PFSK-1 (cell line): Measurements from ENCODE around the gene BCL11B.

Experiments
- FOXP2 ChIP-seq: optimal IDR thresholded peaks from 2 replicates; pipeline ENCODE3; 2011; ENCODE audit warnings: borderline replicate concordance, control low read depth, inconsistent platforms; ENCODE audit not compliant: insufficient read depth; ENCODE audit errors: extremely low read length, extremely low read depth
- POLR2AphosphoS5 ChIP-seq: IDR thresholded peaks from 2 replicates; pipeline ENCODE4 v1.6.1; 2012; ENCODE audit warnings: low read depth, mild to moderate bottlenecking, control low read depth, low read length, moderate library complexity
- SIN3A ChIP-seq: IDR thresholded peaks from 2 replicates; pipeline ENCODE4 v1.6.1; 2012; ENCODE audit warnings: mild to moderate bottlenecking, low read length, moderate library complexity, borderline replicate concordance; ENCODE audit not compliant: insufficient read depth
- TAF1 ChIP-seq: IDR thresholded peaks from 2 replicates; pipeline ENCODE4 v1.6.1; 2012; ENCODE audit warnings: low read length, control low read depth, borderline replicate concordance; ENCODE audit not compliant: insufficient read depth
- TF ChIP-seq, protein P1 (sequence below), 2 experiments: IDR thresholded peaks; 2 replicates each; pipeline versions ENCODE4 v1.6.1 to v1.8.0; 2011 to 2012; ENCODE audit warnings: low read depth in 2 of 2, low read length in 2 of 2, control low read depth in 1 of 2, inconsistent platforms in 1 of 2, mild to moderate bottlenecking in 1 of 2, moderate library complexity in 1 of 2; ENCODE audit not compliant: insufficient read depth in 1 of 2

Gene BCL11B

DNA sequence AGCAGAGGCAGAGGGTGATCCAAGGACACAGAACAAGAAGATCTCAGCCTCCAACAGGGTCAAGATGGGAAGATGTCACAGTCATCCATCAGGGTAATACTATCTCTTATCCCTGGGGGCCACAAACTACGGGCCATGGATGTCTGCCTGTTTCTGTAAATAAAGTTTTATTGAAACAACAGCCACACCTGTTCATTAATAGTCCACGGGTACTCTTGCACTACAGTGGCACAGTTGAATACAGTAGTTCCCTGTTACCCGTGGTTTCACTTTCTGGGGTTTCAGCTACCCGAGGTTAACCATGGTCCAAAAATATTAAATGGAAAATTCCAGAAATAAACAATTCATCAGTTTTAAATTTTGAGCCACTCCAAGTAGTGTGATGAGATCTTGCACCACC is 65.9 kb downstream of the BCL11B start:
- no peak for TF ChIP-seq SIN3A
- TF ChIP-seq, protein P1, sequence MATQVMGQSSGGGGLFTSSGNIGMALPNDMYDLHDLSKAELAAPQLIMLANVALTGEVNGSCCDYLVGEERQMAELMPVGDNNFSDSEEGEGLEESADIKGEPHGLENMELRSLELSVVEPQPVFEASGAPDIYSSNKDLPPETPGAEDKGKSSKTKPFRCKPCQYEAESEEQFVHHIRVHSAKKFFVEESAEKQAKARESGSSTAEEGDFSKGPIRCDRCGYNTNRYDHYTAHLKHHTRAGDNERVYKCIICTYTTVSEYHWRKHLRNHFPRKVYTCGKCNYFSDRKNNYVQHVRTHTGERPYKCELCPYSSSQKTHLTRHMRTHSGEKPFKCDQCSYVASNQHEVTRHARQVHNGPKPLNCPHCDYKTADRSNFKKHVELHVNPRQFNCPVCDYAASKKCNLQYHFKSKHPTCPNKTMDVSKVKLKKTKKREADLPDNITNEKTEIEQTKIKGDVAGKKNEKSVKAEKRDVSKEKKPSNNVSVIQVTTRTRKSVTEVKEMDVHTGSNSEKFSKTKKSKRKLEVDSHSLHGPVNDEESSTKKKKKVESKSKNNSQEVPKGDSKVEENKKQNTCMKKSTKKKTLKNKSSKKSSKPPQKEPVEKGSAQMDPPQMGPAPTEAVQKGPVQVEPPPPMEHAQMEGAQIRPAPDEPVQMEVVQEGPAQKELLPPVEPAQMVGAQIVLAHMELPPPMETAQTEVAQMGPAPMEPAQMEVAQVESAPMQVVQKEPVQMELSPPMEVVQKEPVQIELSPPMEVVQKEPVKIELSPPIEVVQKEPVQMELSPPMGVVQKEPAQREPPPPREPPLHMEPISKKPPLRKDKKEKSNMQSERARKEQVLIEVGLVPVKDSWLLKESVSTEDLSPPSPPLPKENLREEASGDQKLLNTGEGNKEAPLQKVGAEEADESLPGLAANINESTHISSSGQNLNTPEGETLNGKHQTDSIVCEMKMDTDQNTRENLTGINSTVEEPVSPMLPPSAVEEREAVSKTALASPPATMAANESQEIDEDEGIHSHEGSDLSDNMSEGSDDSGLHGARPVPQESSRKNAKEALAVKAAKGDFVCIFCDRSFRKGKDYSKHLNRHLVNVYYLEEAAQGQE (IDR thresholded peaks at IDR 0.05; ENCODE audit: insufficient read depth in 1 of 2, low read depth in 2 of 2, low read length in 2 of 2): no peak
- TF ChIP-seq TAF1: no peak
- no peak for TF ChIP-seq FOXP2
- no peak for TF ChIP-seq POLR2AphosphoS5

DNA sequence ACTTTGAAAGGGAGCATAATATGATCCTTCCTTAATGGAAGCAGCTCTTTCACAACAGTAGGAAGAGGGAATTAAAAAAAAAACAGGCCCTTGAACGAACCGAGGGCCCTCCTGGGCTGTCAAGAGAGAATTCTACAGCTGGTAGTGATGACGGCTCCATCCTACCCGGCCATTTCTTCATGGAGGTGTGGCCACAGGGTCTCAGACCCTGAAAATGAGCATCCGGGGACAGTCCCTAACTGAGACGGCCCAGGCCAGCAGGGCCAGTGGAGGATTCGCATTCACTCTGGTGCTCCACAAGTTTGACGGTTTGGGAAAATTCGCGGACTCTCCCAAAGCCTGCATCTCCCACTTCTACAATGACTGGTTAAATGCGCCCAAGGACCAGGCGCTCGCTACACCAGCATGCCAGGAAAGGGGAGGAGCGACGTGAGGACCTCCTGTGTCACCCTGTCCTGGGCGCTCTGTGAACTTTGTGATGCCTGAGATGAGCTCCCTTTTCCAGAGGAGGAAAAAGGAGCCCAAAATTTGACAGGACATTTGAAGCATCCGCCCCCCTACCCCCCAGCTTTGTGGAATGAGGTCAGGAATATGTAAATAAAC is 66.8 kb downstream of the BCL11B start:
- TF ChIP-seq, protein P1 (IDR thresholded peaks at IDR 0.05; ENCODE audit: insufficient read depth in 1 of 2, low read depth in 2 of 2, low read length in 2 of 2): no peak
- TF ChIP-seq POLR2AphosphoS5 (no peak), FOXP2 (no peak), SIN3A (no peak), TAF1 (no peak)

DNA sequence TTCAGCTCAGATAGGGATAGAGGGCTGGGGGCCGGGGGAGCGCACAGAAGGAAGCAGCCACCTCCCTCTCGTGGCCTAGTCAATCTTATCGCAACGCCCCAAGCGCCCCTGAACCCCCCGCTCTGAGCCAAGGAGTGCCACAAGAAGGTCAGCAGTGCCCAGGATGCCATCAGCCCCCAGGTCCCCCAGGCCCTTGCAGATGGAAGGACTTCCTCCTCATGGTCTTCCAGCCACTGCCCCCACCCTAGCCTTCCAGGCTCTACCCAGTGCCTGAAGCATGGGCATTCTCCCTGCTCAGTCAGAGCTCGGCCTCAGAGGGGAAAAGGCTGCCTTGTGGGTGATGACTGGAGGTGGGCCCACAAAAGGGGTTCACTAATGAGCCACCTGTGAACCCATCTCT is 68.2 kb downstream of the BCL11B start:
- no peak for TF ChIP-seq FOXP2
- TF ChIP-seq, protein P1 (IDR thresholded peaks at IDR 0.05; ENCODE audit: insufficient read depth in 1 of 2, low read depth in 2 of 2, low read length in 2 of 2): no peak
- no peak for TF ChIP-seq SIN3A
- no peak for TF ChIP-seq TAF1
- no peak for TF ChIP-seq POLR2AphosphoS5

DNA sequence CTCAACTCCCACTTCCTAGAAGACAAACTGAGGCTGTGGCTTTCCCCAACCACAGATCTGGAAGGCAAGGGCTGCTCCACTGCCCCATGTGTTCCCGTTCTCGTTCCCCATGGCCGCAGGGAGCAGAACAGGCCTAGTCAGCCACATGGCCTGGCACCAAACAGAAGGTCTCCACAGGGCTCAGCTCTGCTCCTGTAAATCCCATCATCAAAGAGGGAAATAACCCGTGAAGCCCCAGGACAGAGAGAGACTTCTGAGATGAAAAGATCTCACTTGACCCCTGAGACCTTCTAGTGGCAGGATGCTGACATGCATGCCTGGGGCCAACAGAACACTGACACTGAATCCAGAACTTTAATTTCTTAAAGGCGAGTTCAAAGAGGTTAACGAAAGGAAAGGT is 68.9 kb downstream of the BCL11B start:
- TF ChIP-seq POLR2AphosphoS5: no peak
- TF ChIP-seq, protein P1 (IDR thresholded peaks at IDR 0.05; ENCODE audit: insufficient read depth in 1 of 2, low read depth in 2 of 2, low read length in 2 of 2): no peak

DNA sequence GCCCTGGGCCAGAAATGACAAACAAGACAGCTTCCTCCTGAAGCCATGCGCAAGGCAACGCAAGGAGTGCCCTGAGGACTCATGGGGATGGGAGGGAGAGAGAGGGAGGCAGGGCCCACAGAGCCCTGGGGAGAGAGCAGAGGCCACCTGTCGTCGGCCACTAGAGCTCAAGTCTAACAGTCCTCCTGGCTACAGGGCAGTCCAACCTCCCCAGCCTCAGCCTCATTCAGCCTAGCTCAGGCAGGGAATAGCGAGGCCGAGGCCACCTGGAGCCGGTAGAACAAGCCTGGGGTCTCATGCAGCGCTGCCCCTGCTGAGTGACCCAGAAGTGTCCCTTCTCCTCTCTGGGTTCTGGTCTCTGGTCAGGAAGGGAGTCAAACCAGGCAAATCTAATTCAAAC is 69.5 kb downstream of the BCL11B start:
- TF ChIP-seq, protein P1 (IDR thresholded peaks at IDR 0.05; ENCODE audit: insufficient read depth in 1 of 2, low read depth in 2 of 2, low read length in 2 of 2): no peak
- TF ChIP-seq SIN3A: no peak
- TF ChIP-seq POLR2AphosphoS5: no peak
- TF ChIP-seq FOXP2: no peak
- TF ChIP-seq TAF1: no peak
